ENCODE data around the gene PRKG1.

The PRKG1 gene

GRCh38 chr10:52347327-52347667 lies 1273.0 kb downstream of the PRKG1 start:
- H3K4me3 ChIP-seq = no peak overlapping the region
- H3K27me3 ChIP-seq (ENCODE audit: low read depth) = no peaks in the 10 kb centered on the region

More at GRCh38 chr10:52347327-52347667, 1273.0 kb downstream of the PRKG1 start:
- no peak for DNase-seq (ENCODE audit: low spot score in 2 of 2)
- no peaks in the 10 kb centered on the region for H3K4me1 ChIP-seq
- H3K36me3 ChIP-seq (replicated peaks) = no peaks in the 10 kb centered on the region
- in situ Hi-C loops (cut with MboI; ENCODE audit: low sequenced_read_pairs) = no loop called here
- no peaks in the 10 kb centered on the region for H3K9me3 ChIP-seq

Measured in HAP-1 (cell line).